Calu3 (cell line): ENCODE data around the gene HLA-B. TPM values are rescaled to one million over a fixed set of nuclear protein-coding genes. Genes with fewer than 3 reads are reported as not detected.

Experiments used
- BruUV-seq: library from RNA; stranded (reverse); fragments of 400-500 nt; replicated peaks from 2 replicates; lab custom pipeline; 2021; lab: Mats Ljungman, UMichigan
- CTCF ChIA-PET: fragments of 300-600 bp; sonication (Branson Sonifier 250); formaldehyde crosslinking; loops from one replicate; lab custom pipeline; 2022; ENCODE audit warnings: antibody characterized with exemption; lab: Charles Lee
- DNase-seq: peaks from one replicate; pipeline ENCODE4 v3.0.0; 2022
- H3K27ac Mint-ChIP-seq: one replicate; pipeline ENCODE4 v1.8.0; 2022; ENCODE audit warnings: mixed read lengths; ENCODE audit not compliant: unreplicated experiment
- H3K27me3 Mint-ChIP-seq: one replicate; pipeline ENCODE4 v1.8.0; 2022; ENCODE audit warnings: mixed read lengths; ENCODE audit not compliant: unreplicated experiment
- H3K36me3 Mint-ChIP-seq: one replicate; pipeline ENCODE4 v1.8.0; 2022; ENCODE audit warnings: mild to moderate bottlenecking, moderate library complexity, mixed read lengths; ENCODE audit not compliant: insufficient read depth, unreplicated experiment
- H3K4me1 Mint-ChIP-seq: one replicate; pipeline ENCODE4 v1.8.0; 2022; ENCODE audit warnings: mild to moderate bottlenecking, low read depth, mixed read lengths; ENCODE audit not compliant: unreplicated experiment
- H3K4me3 Mint-ChIP-seq: one replicate; pipeline ENCODE4 v1.8.0; 2022; ENCODE audit warnings: mild to moderate bottlenecking, low read depth, moderate library complexity, mixed read lengths; ENCODE audit not compliant: unreplicated experiment
- H3K9me3 Mint-ChIP-seq: one replicate; pipeline ENCODE4 v1.8.0; 2022; ENCODE audit warnings: low read depth, mixed read lengths; ENCODE audit not compliant: unreplicated experiment
- CTCF ChIP-seq: fragments of 200-600 bp; IDR thresholded peaks from one replicate; pipeline ENCODE4 v1.8.0; 2022; ENCODE audit warnings: antibody characterized with exemption; ENCODE audit not compliant: unreplicated experiment
- intact Hi-C: fragments of 100-400 bp; cut with micrococcal nuclease; formaldehyde crosslinking; loops from one replicate; pipeline ENCODE4 v1.10.0; 2022; ENCODE audit not compliant: unreplicated experiment
- total RNA-seq: library from RNA; stranded (reverse); gene quantifications from 2 replicates; pipeline ENCODE4 v1.2.3, GENCODE V29; 2022

The HLA-B gene
- total RNA-seq, 1 experiment from 2014 or later, result 1,078 TPM

- TF ChIP-seq CTCF, result no peak
- Mint-ChIP-seq H3K27ac (no peak overlapping the region), H3K4me1 (no peaks in the 10 kb centered on the region), H3K9me3 (no peaks in the 10 kb centered on the region), H3K4me3 (no peak overlapping the region), H3K36me3 (peaks cover 5% of the 10 kb centered on the region), H3K27me3 (peaks cover 81% of the 10 kb centered on the region)
- DNase-seq, result no peak
- no TSS peak for BruUV-seq
- intact Hi-C loops, result no loop called here
- CTCF ChIA-PET, result no interaction called here
Observed at GRCh38 chr6:31350196-31351032, 6.6 kb downstream of the HLA-B start.

GRCh38 chr6:31349301-31349700, 7.7 kb downstream of the HLA-B start:
- H3K27me3 Mint-ChIP-seq, result peaks cover 92% of the 10 kb centered on the region
- H3K27ac Mint-ChIP-seq, result no peak overlapping the region
- H3K9me3 Mint-ChIP-seq, result no peaks in the 10 kb centered on the region
- no peak for DNase-seq
- H3K4me1 Mint-ChIP-seq, result no peaks in the 10 kb centered on the region
- no TSS peak for BruUV-seq
- CTCF ChIA-PET, result no interaction called here
- no peaks in the 10 kb centered on the region for H3K36me3 Mint-ChIP-seq
- TF ChIP-seq CTCF, result no peak
- intact Hi-C loops, result no loop called here
- no peak overlapping the region for H3K4me3 Mint-ChIP-seq

GRCh38 chr6:31345026-31345730, 11.8 kb downstream of the HLA-B start:
- Mint-ChIP-seq H3K9me3 (peaks cover under 1% of the 10 kb centered on the region), H3K4me3 (no peak overlapping the region), H3K36me3 (no peaks in the 10 kb centered on the region), H3K27me3 (peaks cover 82% of the 10 kb centered on the region), H3K27ac (no peak overlapping the region), H3K4me1 (no peaks in the 10 kb centered on the region)
- CTCF ChIA-PET, result interaction anchor here (0.6 to 1.5 kb wide), 2 partner anchors 22 to 490 kb away, joined by 5 to 6 read pairs; no protein-coding TSS in a partner anchor
- DNase-seq, result no peak
- intact Hi-C loops, result no loop called here
- no peak for TF ChIP-seq CTCF
- no TSS peak for BruUV-seq

GRCh38 chr6:31340228-31340627, 16.8 kb downstream of the HLA-B start:
- no peak overlapping the region for H3K27ac Mint-ChIP-seq
- H3K4me1 Mint-ChIP-seq, result no peaks in the 10 kb centered on the region
- peaks cover 58% of the 10 kb centered on the region for H3K27me3 Mint-ChIP-seq
- no peaks in the 10 kb centered on the region for H3K36me3 Mint-ChIP-seq
- CTCF ChIA-PET, result no interaction called here
- intact Hi-C loops, result no loop called here
- H3K9me3 Mint-ChIP-seq, result peaks cover 24% of the 10 kb centered on the region
- no peak overlapping the region for H3K4me3 Mint-ChIP-seq
- BruUV-seq, result no TSS peak
- no peak for TF ChIP-seq CTCF
- DNase-seq, result no peak
